GM06990 (cell line): ENCODE data around the gene CD84.
A peak's percentile ranks its signal among the peaks of the same experiment; 100 is the strongest.
"Not testable (repeated sequence)": the region's sequence is repeated elsewhere in the genome, so short reads cannot be mapped to it uniquely, and the experiment has no call there.

Experiments
- DNase-seq: peaks from one replicate; pipeline ENCODE4 v3.0.0-alpha.2; 2011; ENCODE audit not compliant: insufficient read length; ENCODE audit errors: extremely low read depth
- H3K27me3 ChIP-seq: replicated peaks from 2 replicates; pipeline ENCODE4 v1.6.0; 2011; ENCODE audit warnings: low read length; ENCODE audit not compliant: control insufficient read depth, insufficient read depth
- H3K36me3 ChIP-seq: 2 replicates; pipeline ENCODE4 v1.5.1; 2011; ENCODE audit warnings: low read length; ENCODE audit not compliant: control insufficient read depth, insufficient read depth
- H3K4me3 ChIP-seq: replicated peaks from 2 replicates; pipeline ENCODE4 v1.5.1; 2011; ENCODE audit warnings: low read depth, mild to moderate bottlenecking, control low read depth, low read length
- TF ChIP-seq, protein P1 (sequence below): IDR thresholded peaks from 2 replicates; pipeline ENCODE4 v1.5.1; 2011; ENCODE audit warnings: low read length, control low read depth, mild to moderate bottlenecking, inconsistent platforms; ENCODE audit not compliant: insufficient read depth, poor library complexity, severe bottlenecking

CD84 gene

DNA sequence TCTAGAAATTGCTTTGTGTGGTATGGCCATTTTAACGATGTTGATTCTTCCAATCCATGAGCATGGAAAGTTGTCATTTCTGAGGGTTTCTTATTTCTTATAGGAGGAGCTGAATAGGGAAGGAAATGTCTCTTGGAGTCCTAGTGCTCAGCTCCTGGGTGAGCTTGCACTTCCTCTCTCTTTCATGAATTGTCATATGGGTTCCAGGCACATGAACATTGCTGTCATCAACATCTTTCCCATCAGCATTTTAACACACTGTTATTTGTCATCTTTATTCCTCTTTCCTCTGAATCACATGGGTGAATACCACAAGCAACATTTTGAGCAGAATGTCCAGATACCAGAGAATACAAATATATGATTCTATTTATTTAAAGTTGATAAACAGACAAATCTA, 79.7 kb downstream of the CD84 start:
- no peak for DNase-seq
- no peak overlapping the region for H3K4me3 ChIP-seq
- TF ChIP-seq, protein P1, sequence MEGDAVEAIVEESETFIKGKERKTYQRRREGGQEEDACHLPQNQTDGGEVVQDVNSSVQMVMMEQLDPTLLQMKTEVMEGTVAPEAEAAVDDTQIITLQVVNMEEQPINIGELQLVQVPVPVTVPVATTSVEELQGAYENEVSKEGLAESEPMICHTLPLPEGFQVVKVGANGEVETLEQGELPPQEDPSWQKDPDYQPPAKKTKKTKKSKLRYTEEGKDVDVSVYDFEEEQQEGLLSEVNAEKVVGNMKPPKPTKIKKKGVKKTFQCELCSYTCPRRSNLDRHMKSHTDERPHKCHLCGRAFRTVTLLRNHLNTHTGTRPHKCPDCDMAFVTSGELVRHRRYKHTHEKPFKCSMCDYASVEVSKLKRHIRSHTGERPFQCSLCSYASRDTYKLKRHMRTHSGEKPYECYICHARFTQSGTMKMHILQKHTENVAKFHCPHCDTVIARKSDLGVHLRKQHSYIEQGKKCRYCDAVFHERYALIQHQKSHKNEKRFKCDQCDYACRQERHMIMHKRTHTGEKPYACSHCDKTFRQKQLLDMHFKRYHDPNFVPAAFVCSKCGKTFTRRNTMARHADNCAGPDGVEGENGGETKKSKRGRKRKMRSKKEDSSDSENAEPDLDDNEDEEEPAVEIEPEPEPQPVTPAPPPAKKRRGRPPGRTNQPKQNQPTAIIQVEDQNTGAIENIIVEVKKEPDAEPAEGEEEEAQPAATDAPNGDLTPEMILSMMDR = no peak
- peaks cover 10% of the 10 kb centered on the region for H3K36me3 ChIP-seq
- no peaks in the 10 kb centered on the region for H3K27me3 ChIP-seq

DNA sequence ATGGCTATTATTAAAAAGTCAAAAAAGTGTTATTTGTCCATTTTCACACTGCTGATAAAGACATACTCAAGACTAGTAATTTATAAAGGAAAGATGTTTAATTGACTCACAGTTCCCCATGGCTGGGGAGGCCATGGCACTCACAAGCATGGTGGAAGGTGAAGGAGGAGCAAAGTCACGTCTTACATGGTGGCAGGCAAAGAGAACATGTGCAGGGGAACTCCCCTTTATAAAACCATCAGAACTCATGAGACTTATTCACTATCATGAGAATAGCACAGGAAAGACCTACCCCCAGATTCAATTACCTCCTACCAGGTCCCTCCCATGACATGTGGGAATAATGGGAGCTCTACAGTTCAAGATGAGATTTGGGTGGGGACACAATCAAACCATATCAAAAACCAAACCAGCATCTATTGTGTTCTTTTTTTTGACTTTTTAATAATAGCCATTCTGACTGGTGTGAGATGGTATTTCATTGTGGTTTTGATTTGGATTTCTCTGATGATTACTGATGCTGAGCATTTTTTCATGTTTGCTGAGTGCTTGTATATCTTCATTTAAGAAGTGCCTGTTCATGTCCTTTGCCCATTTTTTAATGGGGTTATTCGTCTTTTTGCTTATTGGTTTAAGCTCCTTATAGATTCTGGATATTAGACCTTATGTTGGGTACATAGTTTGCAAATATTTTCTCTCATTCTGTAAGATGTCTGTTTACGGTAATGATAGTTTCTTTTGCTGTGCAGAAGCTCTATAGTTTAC, 80.8 kb downstream of the CD84 start:
- H3K36me3 ChIP-seq = peaks cover 12% of the 10 kb centered on the region
- DNase-seq, H3K27me3 ChIP-seq, H3K4me3 ChIP-seq: not testable (repeated sequence)

DNA sequence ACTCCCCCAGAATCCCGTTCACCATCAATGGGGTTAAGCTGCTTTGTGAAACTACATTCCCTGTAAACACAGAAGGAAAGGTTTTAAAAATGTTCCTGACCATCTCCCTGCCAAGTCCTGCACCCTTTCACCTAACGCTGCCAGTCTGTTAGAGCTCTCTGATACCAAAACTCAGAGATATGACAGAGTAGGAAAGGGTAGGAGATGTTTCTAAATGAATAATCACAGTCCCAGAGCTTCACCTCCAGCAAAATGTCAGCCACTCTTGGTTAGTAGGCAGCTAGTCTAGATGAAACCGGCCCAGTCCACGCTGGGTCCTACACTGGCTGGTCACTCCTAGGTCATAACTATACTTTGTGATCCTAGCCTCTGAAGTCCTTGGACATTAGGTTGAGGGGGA, 83.0 kb downstream of the CD84 start:
- DNase-seq = no peak
- peaks cover 14% of the 10 kb centered on the region for H3K36me3 ChIP-seq
- H3K4me3 ChIP-seq = no peak overlapping the region
- TF ChIP-seq, protein P1 = no peak
- H3K27me3 ChIP-seq = no peaks in the 10 kb centered on the region

- TF ChIP-seq, protein P1 = peak; percentile 34
- DNase-seq = no peak
- Histone ChIP-seq H3K27me3 (no peaks in the 10 kb centered on the region), H3K36me3 (peaks cover 23% of the 10 kb centered on the region), H3K4me3 (no peak overlapping the region)
These were observed 84.7 kb downstream of the CD84 start for GRCh38 chr1:160494620-160495019.

DNA sequence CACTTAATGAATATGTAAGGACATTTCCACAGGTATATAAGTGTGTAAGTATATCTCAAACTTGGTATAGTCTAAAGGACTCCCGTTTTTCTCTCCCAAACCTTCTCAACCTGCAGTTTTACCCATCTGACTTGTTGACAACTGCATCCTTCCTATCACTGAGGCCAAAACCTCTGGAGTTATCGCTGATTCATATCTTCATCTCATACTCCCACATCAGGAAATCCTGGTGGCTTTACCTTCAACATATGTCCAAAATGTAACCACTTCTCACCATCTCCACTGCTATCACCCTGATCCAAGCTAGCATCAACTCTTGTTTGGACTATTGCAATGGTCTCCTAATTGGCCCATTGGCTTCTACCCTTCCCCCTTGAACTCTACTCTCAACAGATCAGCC, 86.7 kb downstream of the CD84 start:
- Histone ChIP-seq H3K4me3 (no peak overlapping the region), H3K36me3 (peaks cover 30% of the 10 kb centered on the region), H3K27me3 (no peaks in the 10 kb centered on the region)
- TF ChIP-seq, protein P1 = no peak
- DNase-seq = no peak

DNA sequence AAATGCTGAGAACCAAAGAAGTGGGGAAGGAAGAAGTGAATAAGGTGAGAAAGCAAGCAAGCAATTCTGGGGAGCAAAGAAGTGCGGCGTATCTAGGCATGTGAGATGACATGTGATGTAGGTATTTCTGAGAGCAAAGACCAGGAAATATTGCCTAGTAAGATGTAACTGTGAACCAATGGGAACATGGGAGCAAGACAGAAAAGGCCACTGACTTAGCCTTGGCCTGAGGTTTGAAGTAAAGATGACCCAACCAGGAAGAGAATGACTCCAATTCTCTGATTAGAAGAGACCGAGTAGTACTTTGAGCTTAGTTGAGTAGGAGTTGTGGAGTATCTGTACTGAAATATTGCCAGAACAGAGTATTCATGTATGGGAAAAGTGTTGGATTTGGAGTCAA, 87.3 kb downstream of the CD84 start:
- peaks cover 33% of the 10 kb centered on the region for H3K36me3 ChIP-seq
- H3K27me3 ChIP-seq = no peaks in the 10 kb centered on the region
- H3K4me3 ChIP-seq = no peak overlapping the region
- TF ChIP-seq, protein P1 = no peak
- DNase-seq = no peak
